Measurements from ENCODE around the gene LCT.

The LCT gene

GRCh38 chr2:135792401-135793150 is 44.4 kb downstream of the LCT start:
- Histone ChIP-seq H3K36me3 (ENCODE audit: control insufficient read depth, insufficient read depth, low read length) (no peaks in the 10 kb centered on the region), H3K4me3 (replicated peaks; ENCODE audit: low read depth, low read length) (no peak overlapping the region), H3K27me3 (replicated peaks; ENCODE audit: control insufficient read depth, insufficient read depth, low read length) (no peaks in the 10 kb centered on the region)
- no peak for DNase-seq (ENCODE audit: extremely low read depth, insufficient read length)
- no peak for TF ChIP-seq CTCF (IDR thresholded peaks at IDR 0.05; ENCODE audit: insufficient read depth, low read length, poor library complexity, severe bottlenecking)

- H3K27me3 ChIP-seq (replicated peaks; ENCODE audit: control insufficient read depth, insufficient read depth, low read length), result no peaks in the 10 kb centered on the region
- no peaks in the 10 kb centered on the region for H3K36me3 ChIP-seq (ENCODE audit: control insufficient read depth, insufficient read depth, low read length)
- no peak for DNase-seq (ENCODE audit: extremely low read depth, insufficient read length)
- H3K4me3 ChIP-seq (replicated peaks; ENCODE audit: low read depth, low read length), result no peak overlapping the region
- TF ChIP-seq CTCF (IDR thresholded peaks at IDR 0.05; ENCODE audit: insufficient read depth, low read length, poor library complexity, severe bottlenecking), result no peak
These were observed 45.4 kb downstream of the LCT start for GRCh38 chr2:135791418-135792190.

- H3K36me3 ChIP-seq (ENCODE audit: control insufficient read depth, insufficient read depth, low read length), result no peaks in the 10 kb centered on the region
- DNase-seq (ENCODE audit: extremely low read depth, insufficient read length), result no peak
- no peak overlapping the region for H3K4me3 ChIP-seq (replicated peaks; ENCODE audit: low read depth, low read length)
- H3K27me3 ChIP-seq (replicated peaks; ENCODE audit: control insufficient read depth, insufficient read depth, low read length), result no peaks in the 10 kb centered on the region
- no peak for TF ChIP-seq CTCF (IDR thresholded peaks at IDR 0.05; ENCODE audit: insufficient read depth, low read length, poor library complexity, severe bottlenecking)
These were observed 46.6 kb downstream of the LCT start for GRCh38 chr2:135790423-135790822.

- no peak for TF ChIP-seq CTCF (IDR thresholded peaks at IDR 0.05; ENCODE audit: insufficient read depth, low read length, poor library complexity, severe bottlenecking)
- DNase-seq (ENCODE audit: extremely low read depth, insufficient read length), result no peak
- no peaks in the 10 kb centered on the region for H3K27me3 ChIP-seq (replicated peaks; ENCODE audit: control insufficient read depth, insufficient read depth, low read length)
- peaks cover 9% of the 10 kb centered on the region for H3K36me3 ChIP-seq (ENCODE audit: control insufficient read depth, insufficient read depth, low read length)
- H3K4me3 ChIP-seq (replicated peaks; ENCODE audit: low read depth, low read length), result no peak overlapping the region
These were observed 50.2 kb downstream of the LCT start for GRCh38 chr2:135786823-135787222.

- Histone ChIP-seq H3K36me3 (ENCODE audit: control insufficient read depth, insufficient read depth, low read length) (peaks cover 10% of the 10 kb centered on the region), H3K4me3 (replicated peaks; ENCODE audit: low read depth, low read length) (no peak overlapping the region), H3K27me3 (replicated peaks; ENCODE audit: control insufficient read depth, insufficient read depth, low read length) (no peaks in the 10 kb centered on the region)
- DNase-seq (ENCODE audit: extremely low read depth, insufficient read length), result no peak
- no peak for TF ChIP-seq CTCF (IDR thresholded peaks at IDR 0.05; ENCODE audit: insufficient read depth, low read length, poor library complexity, severe bottlenecking)
These were observed 52.0 kb downstream of the LCT start for GRCh38 chr2:135785032-135785431.

All from GM06990 (cell line).